ENCODE data around the gene MAP3K19.
"Not testable (repeated sequence)": the region's sequence is repeated elsewhere in the genome, so short reads cannot be mapped to it uniquely, and the experiment has no call there.

MAP3K19 gene

GRCh38 chr2:135050684-135051083 is 3.4 kb upstream of the MAP3K19 start:
- no peak for DNase-seq (ENCODE audit: low read depth)

DNA sequence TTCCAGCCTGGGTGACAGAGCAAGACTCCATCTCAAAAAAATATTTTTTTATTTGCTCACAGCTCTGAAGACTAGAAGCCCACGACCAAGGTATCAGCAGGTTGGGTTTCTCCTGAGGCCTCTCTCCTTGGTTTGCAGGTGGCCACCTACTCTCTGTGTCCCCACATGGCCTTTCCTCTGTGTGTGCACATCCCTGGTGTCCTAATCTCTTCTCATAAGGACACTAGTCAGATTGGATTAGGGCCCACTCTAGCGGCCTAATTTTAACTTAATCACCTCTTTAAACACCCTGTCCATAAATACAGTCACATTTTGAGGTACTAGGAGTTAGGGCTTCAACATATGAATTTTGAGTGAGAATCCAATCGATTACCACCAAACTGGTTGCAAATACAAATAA is 2.9 kb upstream of the MAP3K19 start:
- no peak for DNase-seq (ENCODE audit: low read depth)

GRCh38 chr2:135048122-135048521 is 875 bp upstream of the MAP3K19 start:
- DNase-seq (ENCODE audit: low read depth): no peak

DNA sequence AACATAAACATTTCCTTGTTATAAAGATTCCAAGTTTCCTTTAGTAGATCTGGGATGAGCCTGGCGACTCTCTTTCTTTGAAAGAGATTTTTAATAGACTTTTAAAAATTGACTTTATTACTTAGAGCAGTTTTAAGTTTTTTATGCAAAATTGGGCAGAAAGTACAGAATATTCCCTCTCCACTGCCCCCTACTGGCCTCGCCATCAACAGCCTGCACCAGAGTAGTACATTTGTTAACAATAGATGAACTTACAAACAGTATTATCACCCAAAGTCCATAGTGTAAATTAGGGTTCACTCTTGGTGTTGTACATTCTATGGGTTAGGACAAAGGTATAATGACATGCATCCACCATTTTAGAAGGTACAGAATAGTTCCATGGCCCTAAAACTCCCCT is 3.9 kb downstream of the MAP3K19 start:
- DNase-seq (ENCODE audit: low read depth): no peak

DNA sequence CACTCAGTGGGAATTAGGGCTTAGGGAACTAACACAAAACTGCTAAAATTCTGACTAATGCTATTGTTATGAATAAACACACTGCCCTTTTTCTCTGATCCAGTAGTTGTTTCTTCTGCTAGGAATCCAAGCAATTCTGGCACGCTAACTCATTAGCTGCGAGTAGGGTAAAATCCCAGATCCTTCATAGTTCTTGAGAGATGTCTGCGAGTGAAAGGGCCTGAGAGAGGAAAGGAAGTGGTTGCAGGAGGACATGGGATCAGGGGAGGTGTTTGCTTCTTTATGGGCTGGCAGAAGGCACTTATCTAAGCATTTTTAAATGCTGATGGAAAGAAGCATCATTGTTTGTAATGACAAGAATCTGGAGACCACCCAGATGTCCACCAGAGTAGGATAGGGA is 9.4 kb downstream of the MAP3K19 start:
- DNase-seq (ENCODE audit: low read depth): no peak

- DNase-seq (ENCODE audit: low read depth): not testable (repeated sequence)
These were observed 14.0 kb downstream of the MAP3K19 start for GRCh38 chr2:135033216-135033615.

DNA sequence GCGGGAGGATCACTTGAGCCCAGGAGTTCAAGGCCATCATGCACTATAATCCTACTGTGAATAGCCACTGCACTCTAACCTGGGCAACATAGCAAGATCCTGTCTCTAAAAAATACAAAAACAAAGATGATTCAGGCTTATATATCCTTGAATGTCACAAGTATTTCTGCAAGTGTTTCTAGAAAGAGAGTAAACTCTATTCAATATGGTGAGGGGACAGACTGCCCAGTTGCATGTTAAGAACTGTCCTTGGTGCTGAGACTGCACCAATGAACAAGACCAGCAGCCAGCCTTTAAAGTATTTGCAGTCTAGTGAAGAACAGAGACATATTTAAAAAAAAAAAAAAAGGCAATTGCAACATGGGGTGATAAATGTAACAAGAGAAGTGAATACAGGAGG is 16.4 kb downstream of the MAP3K19 start:
- DNase-seq (ENCODE audit: low read depth): no peak

GRCh38 chr2:135029481-135030134 is 17.6 kb downstream of the MAP3K19 start:
- DNase-seq (ENCODE audit: low read depth): no peak

DNA sequence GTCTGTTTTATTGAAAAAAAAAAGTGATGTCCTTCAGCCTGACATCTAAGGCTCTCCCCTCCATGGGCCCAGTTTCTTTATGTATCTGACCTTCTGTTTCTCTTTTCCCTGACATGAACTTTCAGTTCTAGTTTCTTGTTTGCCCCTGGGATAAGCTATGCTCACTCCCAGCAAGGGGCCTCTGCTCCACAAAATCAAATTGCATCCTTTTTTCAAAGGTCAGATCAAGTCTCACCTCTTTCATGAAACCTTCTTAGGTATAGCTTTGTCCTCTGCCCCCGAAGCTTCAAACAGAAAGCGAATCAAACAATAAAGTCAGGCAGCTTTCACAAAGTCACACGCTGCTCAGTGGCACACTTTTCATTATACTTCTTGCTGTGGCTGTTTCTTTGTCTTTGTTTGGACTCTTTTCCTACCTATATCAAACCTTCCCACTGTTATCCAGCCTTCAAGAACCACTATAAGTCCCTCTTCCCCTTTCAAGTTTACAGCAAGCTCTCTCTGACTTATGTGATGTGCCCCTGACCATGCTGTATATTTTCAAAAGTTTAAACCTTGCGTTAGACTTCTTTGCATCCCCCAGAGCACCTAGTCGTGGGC is 23.3 kb downstream of the MAP3K19 start:
- no peak for DNase-seq (ENCODE audit: low read depth)

GRCh38 chr2:135022952-135023880 is 24.0 kb downstream of the MAP3K19 start:
- DNase-seq (ENCODE audit: low read depth): no peak

DNA sequence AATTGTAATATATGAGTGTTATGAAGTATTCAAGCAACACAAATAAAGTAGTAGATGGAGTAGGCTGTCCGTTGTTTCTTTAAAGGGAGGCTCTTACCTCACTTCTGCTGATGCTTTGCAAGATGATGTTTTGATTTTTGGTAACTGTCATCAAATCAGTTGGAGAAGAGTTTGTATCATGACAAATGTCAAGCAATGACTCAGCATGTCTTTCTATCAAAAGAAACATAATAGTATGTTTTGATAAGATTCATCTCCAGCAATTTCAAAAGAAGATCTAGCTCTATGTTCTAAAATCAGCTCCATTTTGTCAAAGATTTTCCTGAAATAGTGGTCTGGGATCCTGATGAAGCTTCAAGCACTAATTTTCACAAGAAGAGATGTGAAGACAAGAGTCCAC is 25.6 kb downstream of the MAP3K19 start:
- no peak for DNase-seq (ENCODE audit: low read depth)

DNA sequence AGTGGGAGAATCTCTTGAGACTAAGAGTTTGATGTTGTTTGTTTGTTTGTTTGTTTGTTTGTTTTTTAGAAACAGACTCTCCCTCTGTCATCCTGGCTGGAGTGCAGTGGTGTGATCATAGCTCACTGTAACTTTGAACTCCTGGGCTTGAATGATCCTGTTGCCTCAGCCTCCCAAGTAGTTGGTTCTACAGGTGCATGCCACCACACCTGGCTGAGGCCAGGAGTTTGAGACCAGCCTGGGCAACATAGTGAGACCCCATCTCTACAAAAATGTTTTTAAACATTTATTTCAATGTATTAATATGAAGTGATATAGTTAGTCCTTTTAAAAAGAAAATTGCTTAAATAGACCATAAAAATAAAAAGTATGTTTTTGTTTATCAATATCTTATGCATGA is 35.6 kb downstream of the MAP3K19 start:
- no peak for DNase-seq (ENCODE audit: low read depth)

GRCh38 chr2:135010200-135010942 is 36.9 kb downstream of the MAP3K19 start:
- DNase-seq (ENCODE audit: low read depth): no peak

DNA sequence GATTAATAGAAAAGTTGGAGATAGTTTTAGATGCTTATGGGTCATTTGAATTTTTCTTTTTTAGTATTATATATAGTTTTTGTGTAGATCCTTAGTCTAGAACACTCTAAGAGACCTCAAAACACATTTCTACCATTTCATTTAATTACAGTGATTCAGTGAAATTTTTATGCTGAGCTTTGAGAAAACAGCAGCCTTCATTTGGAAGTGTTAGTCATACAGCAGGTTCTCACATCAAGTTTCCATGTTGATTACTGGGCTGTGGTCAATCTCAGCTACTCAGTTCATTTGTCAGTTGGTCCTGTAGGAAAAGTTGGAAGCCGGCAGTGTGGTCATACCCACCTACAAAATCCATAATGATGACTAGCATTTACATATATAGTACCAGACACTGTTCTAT is 37.9 kb downstream of the MAP3K19 start:
- no peak for DNase-seq (ENCODE audit: low read depth)

GRCh38 chr2:135005753-135006152 is 41.5 kb downstream of the MAP3K19 start:
- DNase-seq (ENCODE audit: low read depth): no peak

- peak; percentile 9 for DNase-seq (ENCODE audit: low read depth)
These were observed 43.1 kb downstream of the MAP3K19 start for GRCh38 chr2:135004005-135004746.

DNA sequence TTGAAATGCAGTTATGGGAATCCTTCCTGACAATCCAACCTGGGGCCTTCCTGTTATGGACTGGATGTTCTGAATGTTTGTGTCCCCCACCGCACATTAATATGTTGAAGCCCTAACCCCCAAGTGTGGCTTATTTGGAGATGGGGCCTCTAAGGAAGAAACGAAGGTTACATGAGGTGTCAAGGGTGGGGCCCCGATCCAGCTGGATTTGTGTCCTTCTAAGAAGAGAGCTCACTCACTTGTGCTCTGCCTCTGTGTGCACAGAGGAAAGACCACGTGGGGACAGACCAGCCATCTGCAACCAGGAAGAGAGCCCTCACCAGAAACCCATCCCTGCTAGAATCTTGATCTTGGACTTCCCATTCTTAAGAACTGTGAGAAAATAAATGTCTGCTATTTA is 44.4 kb downstream of the MAP3K19 start:
- DNase-seq (ENCODE audit: low read depth): no peak

- no peak for DNase-seq (ENCODE audit: low read depth)
These were observed 47.7 kb downstream of the MAP3K19 start for GRCh38 chr2:134999521-134999920.

- DNase-seq (ENCODE audit: low read depth): no peak
These were observed 58.1 kb downstream of the MAP3K19 start for GRCh38 chr2:134988994-134989605.

DNA sequence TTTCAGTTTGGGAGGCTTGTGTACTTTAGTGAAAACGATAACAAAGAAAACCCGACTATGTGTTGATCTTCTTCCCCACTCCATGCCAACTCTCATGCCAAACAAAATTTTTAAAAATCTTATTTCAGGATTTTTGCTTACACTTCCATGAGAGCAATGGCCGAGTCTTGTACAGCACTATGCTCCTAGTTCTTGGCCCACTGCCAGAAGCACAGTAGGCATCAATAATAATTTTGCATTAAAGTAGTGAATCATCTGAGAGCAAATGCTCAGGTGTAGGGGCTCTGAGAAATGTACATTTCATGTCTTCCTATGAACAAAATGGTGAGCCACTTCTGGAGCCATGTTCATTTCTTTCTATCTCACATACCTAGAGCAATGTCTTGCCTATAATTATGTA is 62.2 kb downstream of the MAP3K19 start:
- no peak for DNase-seq (ENCODE audit: low read depth)

DNA sequence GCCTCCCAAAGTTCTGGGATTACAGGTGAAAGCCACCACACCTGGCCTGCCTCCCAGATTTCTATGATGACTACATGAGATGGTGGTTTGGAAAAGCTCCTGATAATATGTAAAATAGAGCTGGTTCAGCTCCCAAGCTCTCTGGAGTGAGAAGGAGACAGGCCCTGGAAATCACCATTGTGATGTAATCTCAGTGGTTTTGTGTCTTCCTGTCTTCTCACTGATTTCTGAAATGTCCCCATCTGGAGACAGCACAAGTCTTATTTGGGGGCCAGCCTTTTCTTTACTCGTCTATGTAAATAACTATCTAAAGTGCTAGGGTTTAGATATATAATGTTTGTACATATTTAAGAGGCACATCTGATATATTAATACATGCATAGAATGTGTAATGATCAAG is 64.6 kb downstream of the MAP3K19 start:
- DNase-seq (ENCODE audit: low read depth): no peak
